Progenitor cell of endocrine pancreas (in vitro differentiated cells): Measurements from ENCODE around the gene LRRC27. TPM values are rescaled to one million over a fixed set of nuclear protein-coding genes. Genes with fewer than 3 reads are reported as not detected.

ENCODE experiments used
- DNase-seq: peaks from one replicate; pipeline ENCODE4 v3.0.0; 2021; ENCODE audit warnings: low spot score; ENCODE audit not compliant: unreplicated experiment
- H3K27ac Mint-ChIP-seq: 2 replicates; pipeline ENCODE4 v1.8.0; 2021; ENCODE audit warnings: mild to moderate bottlenecking, moderate library complexity, mixed read lengths
- H3K27me3 Mint-ChIP-seq: 2 replicates; pipeline ENCODE4 v1.8.0; 2021; ENCODE audit warnings: mixed read lengths
- H3K36me3 Mint-ChIP-seq: 2 replicates; pipeline ENCODE4 v1.8.0; 2022; ENCODE audit warnings: mixed read lengths; ENCODE audit not compliant: insufficient read depth
- H3K4me1 Mint-ChIP-seq: 2 replicates; pipeline ENCODE4 v1.8.0; 2021; ENCODE audit warnings: low read depth, mixed read lengths
- H3K4me3 Mint-ChIP-seq: 2 replicates; pipeline ENCODE4 v1.8.0; 2021; ENCODE audit warnings: low read depth, mild to moderate bottlenecking, moderate library complexity, mixed read lengths
- H3K9me3 Mint-ChIP-seq: 2 replicates; pipeline ENCODE4 v1.8.0; 2021; ENCODE audit warnings: low read depth, mixed read lengths
- total RNA-seq: library from RNA; stranded (reverse); gene quantifications from 2 replicates; pipeline ENCODE4 v1.2.1, GENCODE V29; 2021
- TF ChIP-seq, protein P1 (sequence below): fragments of 200-600 bp; sonication (generic); IDR thresholded peaks from one replicate; pipeline ENCODE4 v1.5.0; 2021; ENCODE audit warnings: antibody characterized with exemption, mild to moderate bottlenecking; ENCODE audit not compliant: unreplicated experiment

The LRRC27 gene
- total RNA-seq, 1 donor from 2014 or later: 22.1 TPM

DNA sequence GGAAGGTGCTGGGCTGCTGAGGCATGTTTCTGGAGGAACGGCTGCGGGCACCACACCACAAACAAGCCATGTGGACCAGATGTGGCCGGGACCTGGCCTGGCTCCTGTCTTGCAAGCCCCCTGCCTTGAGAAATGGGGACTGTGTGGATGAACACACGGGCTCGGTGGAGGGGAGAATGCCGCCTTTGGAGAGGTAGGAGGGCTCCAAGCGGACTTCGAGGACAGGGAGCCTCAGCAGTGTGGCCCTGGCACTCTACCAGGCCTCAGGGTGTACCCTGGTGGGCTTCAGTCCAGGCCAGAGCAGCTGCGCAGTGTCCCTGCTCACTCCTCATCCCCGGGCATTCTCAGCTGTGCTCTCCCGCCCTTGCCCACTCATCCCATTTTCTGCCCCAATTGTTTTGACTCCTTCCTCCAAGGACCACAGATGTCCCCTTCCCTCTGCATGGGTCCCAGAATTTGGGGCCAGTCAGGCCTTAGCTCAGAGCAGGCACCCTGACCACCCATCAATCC lies 96.5 kb downstream of the LRRC27 start:
- Mint-ChIP-seq H3K27ac (no peak overlapping the region), H3K4me1 (peaks cover 5% of the 10 kb centered on the region), H3K9me3 (no peaks in the 10 kb centered on the region), H3K36me3 (no peaks in the 10 kb centered on the region), H3K4me3 (no peak overlapping the region), H3K27me3 (no peaks in the 10 kb centered on the region)
- TF ChIP-seq, protein P1, sequence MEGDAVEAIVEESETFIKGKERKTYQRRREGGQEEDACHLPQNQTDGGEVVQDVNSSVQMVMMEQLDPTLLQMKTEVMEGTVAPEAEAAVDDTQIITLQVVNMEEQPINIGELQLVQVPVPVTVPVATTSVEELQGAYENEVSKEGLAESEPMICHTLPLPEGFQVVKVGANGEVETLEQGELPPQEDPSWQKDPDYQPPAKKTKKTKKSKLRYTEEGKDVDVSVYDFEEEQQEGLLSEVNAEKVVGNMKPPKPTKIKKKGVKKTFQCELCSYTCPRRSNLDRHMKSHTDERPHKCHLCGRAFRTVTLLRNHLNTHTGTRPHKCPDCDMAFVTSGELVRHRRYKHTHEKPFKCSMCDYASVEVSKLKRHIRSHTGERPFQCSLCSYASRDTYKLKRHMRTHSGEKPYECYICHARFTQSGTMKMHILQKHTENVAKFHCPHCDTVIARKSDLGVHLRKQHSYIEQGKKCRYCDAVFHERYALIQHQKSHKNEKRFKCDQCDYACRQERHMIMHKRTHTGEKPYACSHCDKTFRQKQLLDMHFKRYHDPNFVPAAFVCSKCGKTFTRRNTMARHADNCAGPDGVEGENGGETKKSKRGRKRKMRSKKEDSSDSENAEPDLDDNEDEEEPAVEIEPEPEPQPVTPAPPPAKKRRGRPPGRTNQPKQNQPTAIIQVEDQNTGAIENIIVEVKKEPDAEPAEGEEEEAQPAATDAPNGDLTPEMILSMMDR: no peak
- no peak for DNase-seq

Other genes with a start within 250 kb of the LRRC27 start
- gene DPYSL4, start 145.2 kb upstream of the LRRC27 start, total RNA-seq: 54.6 and 55.9 TPM in 2 replicates
- 8.4 and 10.0 TPM in 2 replicates for gene STK32C, start 24.2 kb upstream of the LRRC27 start, total RNA-seq
- 23.2 and 24.3 TPM in 2 replicates for gene PWWP2B, start 65.0 kb downstream of the LRRC27 start, total RNA-seq
- gene INPP5A, start 205.6 kb downstream of the LRRC27 start, total RNA-seq: 30.0 and 30.6 TPM in 2 replicates